ENCODE measurements around the gene C12orf50.

Gene C12orf50

DNA sequence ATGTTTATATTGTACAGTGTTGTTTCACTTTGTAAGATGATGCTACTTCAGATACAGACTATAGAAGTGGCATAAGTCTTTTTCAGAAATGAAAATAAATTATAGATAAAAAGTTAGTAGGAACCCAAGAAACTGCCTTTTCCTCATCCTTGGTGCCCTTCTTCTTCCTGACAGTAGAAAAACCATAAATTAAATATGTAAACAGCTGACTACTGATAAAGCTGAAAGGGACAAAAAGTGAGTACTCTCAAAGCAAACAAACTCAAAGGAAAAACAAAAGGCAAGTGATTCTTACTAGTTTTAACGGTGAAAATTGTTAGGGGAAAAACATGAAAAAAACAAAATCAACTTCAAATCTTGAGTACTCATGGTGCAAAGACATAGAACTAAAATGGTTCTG lies 8.6 kb upstream of the C12orf50 start:
- TF ChIP-seq EZH2 (IDR thresholded peaks at IDR 0.05; ENCODE audit: borderline replicate concordance, low read length), result no peak
- TF ChIP-seq, protein P1, sequence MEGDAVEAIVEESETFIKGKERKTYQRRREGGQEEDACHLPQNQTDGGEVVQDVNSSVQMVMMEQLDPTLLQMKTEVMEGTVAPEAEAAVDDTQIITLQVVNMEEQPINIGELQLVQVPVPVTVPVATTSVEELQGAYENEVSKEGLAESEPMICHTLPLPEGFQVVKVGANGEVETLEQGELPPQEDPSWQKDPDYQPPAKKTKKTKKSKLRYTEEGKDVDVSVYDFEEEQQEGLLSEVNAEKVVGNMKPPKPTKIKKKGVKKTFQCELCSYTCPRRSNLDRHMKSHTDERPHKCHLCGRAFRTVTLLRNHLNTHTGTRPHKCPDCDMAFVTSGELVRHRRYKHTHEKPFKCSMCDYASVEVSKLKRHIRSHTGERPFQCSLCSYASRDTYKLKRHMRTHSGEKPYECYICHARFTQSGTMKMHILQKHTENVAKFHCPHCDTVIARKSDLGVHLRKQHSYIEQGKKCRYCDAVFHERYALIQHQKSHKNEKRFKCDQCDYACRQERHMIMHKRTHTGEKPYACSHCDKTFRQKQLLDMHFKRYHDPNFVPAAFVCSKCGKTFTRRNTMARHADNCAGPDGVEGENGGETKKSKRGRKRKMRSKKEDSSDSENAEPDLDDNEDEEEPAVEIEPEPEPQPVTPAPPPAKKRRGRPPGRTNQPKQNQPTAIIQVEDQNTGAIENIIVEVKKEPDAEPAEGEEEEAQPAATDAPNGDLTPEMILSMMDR (IDR thresholded peaks at IDR 0.05; ENCODE audit: low read length), result no peak
- peak overlapping the region; percentile 87 for H3K4me2 ChIP-seq (ENCODE audit: low read length)
- H3K27me3 ChIP-seq (ENCODE audit: insufficient read depth, low read length), result no peaks in the 10 kb centered on the region
- peaks cover 38% of the 10 kb centered on the region for H3K36me3 ChIP-seq (ENCODE audit: insufficient read depth, low read length)
- H3K4me1 ChIP-seq (ENCODE audit: insufficient read depth, low read length, severe bottlenecking), result peaks cover 41% of the 10 kb centered on the region
- H3K79me2 ChIP-seq (ENCODE audit: insufficient read depth, low read length), result peaks cover 63% of the 10 kb centered on the region
- peak overlapping the region; percentile 87 for H3K4me3 ChIP-seq (ENCODE audit: low read depth, low read length, poor library complexity, severe bottlenecking)
- H3K27ac ChIP-seq (ENCODE audit: low read depth, low read length, poor library complexity, severe bottlenecking), result no peak overlapping the region
- no peaks in the 10 kb centered on the region for H3F3A ChIP-seq (ENCODE audit: insufficient read depth, low read length)
- H2AFZ ChIP-seq (ENCODE audit: low read length), result no peak overlapping the region
- no peaks in the 10 kb centered on the region for H3K9me3 ChIP-seq (ENCODE audit: low read length)
- H3K9me2 ChIP-seq (ENCODE audit: low read depth, low read length), result no peaks in the 10 kb centered on the region
- H3K9ac ChIP-seq (ENCODE audit: low read length), result no peak overlapping the region
- H4K20me1 ChIP-seq (ENCODE audit: insufficient read depth, low read length), result no peaks in the 10 kb centered on the region

DNA sequence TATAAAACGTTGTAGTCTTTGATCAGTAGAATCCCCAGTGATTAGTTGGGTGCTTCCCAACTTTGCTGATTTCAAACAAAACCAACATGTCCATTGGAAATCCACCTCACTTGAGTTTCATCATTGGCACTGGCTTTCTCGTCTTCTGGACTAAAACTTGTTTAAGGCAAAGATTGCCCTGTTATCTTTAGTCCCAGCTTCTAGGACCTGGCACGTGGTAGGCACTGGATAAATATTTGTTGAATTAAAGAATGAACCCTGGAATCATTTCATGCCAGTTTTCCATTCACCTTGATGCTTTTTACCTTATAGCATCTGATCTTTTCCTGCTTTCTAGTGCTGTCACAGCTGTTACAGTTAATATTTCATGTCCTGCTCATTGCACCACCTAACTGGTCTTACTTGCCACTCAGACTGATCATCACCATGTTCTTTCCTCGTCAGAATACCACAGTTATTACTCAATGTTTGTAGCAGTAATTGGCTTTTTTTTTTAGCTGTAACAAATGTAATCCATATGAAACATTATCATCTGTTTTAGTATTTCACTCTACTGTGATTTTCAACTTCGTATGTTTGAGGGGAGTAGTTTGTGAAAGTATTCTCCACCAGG lies 7.3 kb upstream of the C12orf50 start:
- Histone ChIP-seq H4K20me1 (ENCODE audit: insufficient read depth, low read length) (no peaks in the 10 kb centered on the region), H3K4me1 (ENCODE audit: insufficient read depth, low read length, severe bottlenecking) (peaks cover 41% of the 10 kb centered on the region), H3K9ac (ENCODE audit: low read length) (peak overlapping the region; percentile 87), H2AFZ (ENCODE audit: low read length) (no peak overlapping the region), H3K27ac (ENCODE audit: low read depth, low read length, poor library complexity, severe bottlenecking) (no peak overlapping the region), H3F3A (ENCODE audit: insufficient read depth, low read length) (no peaks in the 10 kb centered on the region), H3K36me3 (ENCODE audit: insufficient read depth, low read length) (peaks cover 31% of the 10 kb centered on the region), H3K9me3 (ENCODE audit: low read length) (no peaks in the 10 kb centered on the region), H3K9me2 (ENCODE audit: low read depth, low read length) (no peaks in the 10 kb centered on the region), H3K4me3 (ENCODE audit: low read depth, low read length, poor library complexity, severe bottlenecking) (peak overlapping the region; percentile 87), H3K27me3 (ENCODE audit: insufficient read depth, low read length) (no peaks in the 10 kb centered on the region), H3K79me2 (ENCODE audit: insufficient read depth, low read length) (peaks cover 55% of the 10 kb centered on the region), H3K4me2 (ENCODE audit: low read length) (peak overlapping the region; percentile 87)
- no peak for TF ChIP-seq EZH2 (IDR thresholded peaks at IDR 0.05; ENCODE audit: borderline replicate concordance, low read length)
- TF ChIP-seq, protein P1 (IDR thresholded peaks at IDR 0.05; ENCODE audit: low read length), result no peak

DNA sequence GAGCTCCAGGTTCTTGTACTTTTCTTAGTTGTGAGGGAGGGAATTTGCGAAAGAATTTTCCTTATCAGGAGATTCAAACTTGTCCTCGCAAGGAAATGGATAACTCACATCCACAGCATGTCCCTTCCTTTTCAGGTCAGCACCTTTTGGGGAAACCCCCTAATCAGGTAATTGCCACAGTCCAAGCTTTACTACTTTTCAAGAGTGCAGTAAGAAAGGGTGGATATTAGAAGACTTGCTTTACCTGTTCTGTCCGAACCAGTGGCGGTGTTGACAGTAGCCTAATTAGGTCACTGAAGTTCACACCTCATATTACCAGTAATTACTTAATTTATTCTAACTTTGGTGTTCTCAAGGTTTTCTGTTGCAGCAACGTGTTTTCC lies 6.7 kb upstream of the C12orf50 start:
- no peak overlapping the region; the same call in 1 of the 2 replicates for H2AFZ ChIP-seq (ENCODE audit: low read length)
- H3K79me2 ChIP-seq (ENCODE audit: insufficient read depth, low read length), result peaks cover 54% of the 10 kb centered on the region

More for the DNA sequence above, 6.7 kb upstream of the C12orf50 start:
- Histone ChIP-seq H3K9me3 (ENCODE audit: low read length) (no peaks in the 10 kb centered on the region), H3K4me3 (ENCODE audit: low read depth, low read length, poor library complexity, severe bottlenecking) (peak overlapping the region; percentile 87), H3K9me2 (ENCODE audit: low read depth, low read length) (no peaks in the 10 kb centered on the region), H3K36me3 (ENCODE audit: insufficient read depth, low read length) (peaks cover 27% of the 10 kb centered on the region), H3K4me2 (ENCODE audit: low read length) (peak overlapping the region; percentile 87), H3K27me3 (ENCODE audit: insufficient read depth, low read length) (no peaks in the 10 kb centered on the region), H3K9ac (ENCODE audit: low read length) (peak overlapping the region; percentile 87), H3F3A (ENCODE audit: insufficient read depth, low read length) (no peaks in the 10 kb centered on the region), H3K27ac (ENCODE audit: low read depth, low read length, poor library complexity, severe bottlenecking) (no peak overlapping the region), H3K4me1 (ENCODE audit: insufficient read depth, low read length, severe bottlenecking) (peaks cover 41% of the 10 kb centered on the region), H4K20me1 (ENCODE audit: insufficient read depth, low read length) (no peaks in the 10 kb centered on the region)
- no peak for TF ChIP-seq EZH2 (IDR thresholded peaks at IDR 0.05; ENCODE audit: borderline replicate concordance, low read length)
- TF ChIP-seq, protein P1 (IDR thresholded peaks at IDR 0.05; ENCODE audit: low read length), result no peak
